Mesothelial cell of epicardium (in vitro differentiated cells): Measurements from ENCODE around the gene UCP3. TPM values are rescaled to one million over a fixed set of nuclear protein-coding genes. Genes with fewer than 3 reads are reported as not detected.

Experiments used
- DNase-seq, 2 experiments: peaks; one replicate each; pipeline ENCODE4 v3.0.0; 2021; ENCODE audit warnings: low spot score in 2 of 2; ENCODE audit not compliant: unreplicated experiment in 2 of 2
- H3K27ac Mint-ChIP-seq: 2 replicates; pipeline ENCODE4 v1.8.0; 2021; ENCODE audit warnings: mixed read lengths
- H3K27me3 Mint-ChIP-seq: 2 replicates; pipeline ENCODE4 v1.8.0; 2021; ENCODE audit warnings: low read depth, mixed read lengths
- H3K36me3 Mint-ChIP-seq: 2 replicates; pipeline ENCODE4 v1.8.0; 2021; ENCODE audit warnings: mixed read lengths
- H3K4me1 Mint-ChIP-seq: 2 replicates; pipeline ENCODE4 v1.8.0; 2021; ENCODE audit warnings: mixed read lengths
- H3K4me3 Mint-ChIP-seq: 2 replicates; pipeline ENCODE4 v1.8.0; 2021; ENCODE audit warnings: mild to moderate bottlenecking, moderate library complexity, mixed read lengths
- H3K9me3 Mint-ChIP-seq: 2 replicates; pipeline ENCODE4 v1.8.0; 2021; ENCODE audit warnings: mixed read lengths
- CTCF ChIP-seq: fragments of 200-600 bp; sonication (generic); IDR thresholded peaks from one replicate; pipeline ENCODE4 v1.5.0; 2021; ENCODE audit warnings: antibody characterized with exemption; ENCODE audit not compliant: unreplicated experiment
- total RNA-seq: library from RNA; stranded (reverse); gene quantifications from 3 replicates; pipeline ENCODE4 v1.2.1, GENCODE V29; 2021

The UCP3 gene
- total RNA-seq, 1 donor from 2014 or later: 5.8 TPM

- Mint-ChIP-seq H3K4me1 (peaks cover 3% of the 10 kb centered on the region), H3K9me3 (no peaks in the 10 kb centered on the region), H3K27ac (no peak overlapping the region), H3K27me3 (no peaks in the 10 kb centered on the region), H3K36me3 (no peaks in the 10 kb centered on the region), H3K4me3 (no peak overlapping the region)
- no peak for DNase-seq
- TF ChIP-seq CTCF: no peak
Observed at GRCh38 chr11:73963861-73964260, 45.0 kb downstream of the UCP3 start.

- H3K4me1 Mint-ChIP-seq: peaks cover 3% of the 10 kb centered on the region
- H3K36me3 Mint-ChIP-seq: no peaks in the 10 kb centered on the region
- no peak for DNase-seq
- H3K27me3 Mint-ChIP-seq: no peaks in the 10 kb centered on the region
- no peak overlapping the region for H3K4me3 Mint-ChIP-seq
- no peaks in the 10 kb centered on the region for H3K9me3 Mint-ChIP-seq
- TF ChIP-seq CTCF: no peak
- H3K27ac Mint-ChIP-seq: no peak overlapping the region
Observed at GRCh38 chr11:73962101-73962705, 46.7 kb downstream of the UCP3 start.

- Mint-ChIP-seq H3K4me1 (peaks cover 3% of the 10 kb centered on the region), H3K36me3 (no peaks in the 10 kb centered on the region), H3K27ac (no peak overlapping the region), H3K27me3 (no peaks in the 10 kb centered on the region), H3K9me3 (no peaks in the 10 kb centered on the region), H3K4me3 (no peak overlapping the region)
- no peak for TF ChIP-seq CTCF
- DNase-seq: no peak
Observed at GRCh38 chr11:73961321-73961720, 47.6 kb downstream of the UCP3 start.

GRCh38 chr11:73958521-73959141 lies 50.3 kb downstream of the UCP3 start:
- H3K4me1 Mint-ChIP-seq: peaks cover 4% of the 10 kb centered on the region
- H3K4me3 Mint-ChIP-seq: no peak overlapping the region
- TF ChIP-seq CTCF: no peak
- DNase-seq: no peak
- no peaks in the 10 kb centered on the region for H3K27me3 Mint-ChIP-seq
- no peaks in the 10 kb centered on the region for H3K36me3 Mint-ChIP-seq
- H3K27ac Mint-ChIP-seq: no peak overlapping the region
- no peaks in the 10 kb centered on the region for H3K9me3 Mint-ChIP-seq

GRCh38 chr11:73957654-73958361 lies 51.1 kb downstream of the UCP3 start:
- Mint-ChIP-seq H3K36me3 (no peaks in the 10 kb centered on the region), H3K4me1 (peaks cover 4% of the 10 kb centered on the region), H3K9me3 (no peaks in the 10 kb centered on the region), H3K4me3 (no peak overlapping the region), H3K27ac (no peak overlapping the region), H3K27me3 (no peaks in the 10 kb centered on the region)
- no peak for TF ChIP-seq CTCF
- no peak for DNase-seq
